ENCODE results near the gene PRPF40B. TPM values are rescaled to one million over a fixed set of nuclear protein-coding genes. Genes with fewer than 3 reads are reported as not detected.
A peak's percentile ranks its signal among the peaks of the same experiment; 100 is the strongest.

PRPF40B gene
- total and polyA plus RNA-seq, 2 of the 13 experiments (the other 11 are each of a cell fraction or from before 2014, with no cell fraction given): 5.0 to 7.8 TPM

- TF ChIP-seq NCOA5 (CRISPR knock-in tag; IDR thresholded peaks at IDR 0.05): no peak
- no peak for TF ChIP-seq SOX6 (IDR thresholded peaks at IDR 0.05)
- TF ChIP-seq SOX6 (CRISPR knock-in tag; IDR thresholded peaks at IDR 0.05): no peak
- TF ChIP-seq IKZF5 (CRISPR knock-in tag; IDR thresholded peaks at IDR 0.05): 0 out of 2 replicates have a peak, but pooled peaks have one; percentile 30
- no peak for TF ChIP-seq CCAR2 (optimal IDR thresholded peaks at IDR 0.05; ENCODE audit: low read depth, low read length)
- no peak for TF ChIP-seq ATF3 (CRISPR knock-in tag; IDR thresholded peaks at IDR 0.05)
- TF ChIP-seq TBX3 (IDR thresholded peaks at IDR 0.05; ENCODE audit: borderline replicate concordance): no peak
- TF ChIP-seq DNMT3B (CRISPR knock-in tag; conservative IDR thresholded peaks at IDR 0.05): no peak
- TF ChIP-seq ZFP37 (CRISPR knock-in tag; IDR thresholded peaks at IDR 0.05; ENCODE audit: borderline replicate concordance): no peak
- no peak for TF ChIP-seq MXD3 (CRISPR knock-in tag; IDR thresholded peaks at IDR 0.05)
- no peak for TF ChIP-seq SALL1 (CRISPR knock-in tag; IDR thresholded peaks at IDR 0.05)
- no peak for TF ChIP-seq RBM39 (IDR thresholded peaks at IDR 0.05; ENCODE audit: low read depth, low read length, poor library complexity, severe bottlenecking)
- no peak for TF ChIP-seq MBD4 (IDR thresholded peaks at IDR 0.05; ENCODE audit: borderline replicate concordance, low read length)
- TF ChIP-seq ZNF34 (CRISPR knock-in tag; IDR thresholded peaks at IDR 0.05; ENCODE audit: borderline replicate concordance): no peak
- no peak; the same call in 1 of the 2 replicates for TF ChIP-seq ZNF580 (CRISPR knock-in tag; IDR thresholded peaks at IDR 0.05; ENCODE audit: borderline replicate concordance, low read depth)
- no peak for TF ChIP-seq DPF2 (CRISPR knock-in tag; IDR thresholded peaks at IDR 0.05; ENCODE audit: borderline replicate concordance, low read depth)
- no peak for TF ChIP-seq ZSCAN21 (CRISPR knock-in tag; IDR thresholded peaks at IDR 0.05; ENCODE audit: borderline replicate concordance)
- TF ChIP-seq HOXA7 (CRISPR knock-in tag; IDR thresholded peaks at IDR 0.05): no peak
- TF ChIP-seq STAG1 (CRISPR knock-in tag; IDR thresholded peaks at IDR 0.05): peak; percentile 89
- no peak for TF ChIP-seq GLMP (CRISPR knock-in tag; IDR thresholded peaks at IDR 0.05; ENCODE audit: borderline replicate concordance)
- TF ChIP-seq TRIM24 (CRISPR knock-in tag; IDR thresholded peaks at IDR 0.05): no peak
- TF ChIP-seq ZNF569 (CRISPR knock-in tag; IDR thresholded peaks at IDR 0.05; ENCODE audit: borderline replicate concordance): no peak
- peak; percentile 33; the same call in 1 of the 2 replicates for TF ChIP-seq BORCS8-MEF2B (CRISPR knock-in tag; IDR thresholded peaks at IDR 0.05)
- TF ChIP-seq ZNF766 (CRISPR knock-in tag; IDR thresholded peaks at IDR 0.05; ENCODE audit: borderline replicate concordance): no peak
- TF ChIP-seq GZF1 (CRISPR knock-in tag; IDR thresholded peaks at IDR 0.05): no peak
- no peak for TF ChIP-seq E2F2 (CRISPR knock-in tag; IDR thresholded peaks at IDR 0.05; ENCODE audit: borderline replicate concordance)
These were observed 42.5 kb upstream of the PRPF40B start (continued) for GRCh38 chr12:49580572-49581535.

Data from HepG2 (cell line).